K562 (cell line): Measurements from ENCODE around the gene OSBPL10. TPM values are rescaled to one million over a fixed set of nuclear protein-coding genes. Genes with fewer than 3 reads are reported as not detected.

ENCODE experiments used
- ATAC-seq: fragments of 200-7000 bp; cut with Tn5 transposase; 3 replicates; pipeline ENCODE4 v1.9.1; 2020; ENCODE audit warnings: moderate library complexity
- BruUV-seq: library from RNA; stranded (reverse); fragments of 400-500 nt; replicated peaks from 2 replicates; lab custom pipeline; 2021; lab: Mats Ljungman, UMichigan
- CTCF ChIA-PET: fragments of 300-600 bp; formaldehyde crosslinking; extraction: SDS; loops from one replicate; lab custom pipeline; 2021; ENCODE audit warnings: low intra/inter-chr PET ratio; lab: Yijun Ruan, JAX
- POLR2A ChIA-PET: fragments of 300-600, 350-650 bp; sonication (Branson Sonifier 250); formaldehyde crosslinking; extraction: SDS; loops from one replicate; lab custom pipeline; 2021; ENCODE audit warnings: antibody characterized with exemption, inconsistent platforms; lab: Yijun Ruan, JAX
- DNase-seq, 4 experiments: peaks; one replicate each; pipeline versions ENCODE4 v3.0.0 to v3.0.0-alpha.2; 2011 to 2018; ENCODE audit warnings: low spot score in 3 of 4, mixed read lengths in 3 of 4; ENCODE audit errors: extremely low read depth in 1 of 4
- FAIRE-seq: peaks from 2 replicates; lab custom pipeline; 2011; peaks lifted over from hg19 to GRCh38; lab: Jason Lieb, UNC
- H2AFZ ChIP-seq: 2 replicates; pipeline ENCODE4 v1.6.0; 2011; ENCODE audit warnings: low read depth, low read length, control low read depth, inconsistent platforms
- H3K27ac ChIP-seq: fragments of 200-600 bp; 3 replicates; pipeline ENCODE4 v1.8.0; 2011; ENCODE audit warnings: low read depth, mild to moderate bottlenecking, control low read depth, inconsistent platforms, low read length, moderate library complexity, mixed read lengths; ENCODE audit errors: extremely low read depth
- H3K27me3 ChIP-seq, 2 experiments: fragments of 300-600 bp in 1 of 2; 2 replicates in 1 of 2; 3 replicates in 1 of 2; pipeline versions ENCODE4 v1.6.0 to v1.8.0; 2011; ENCODE audit warnings: inconsistent platforms in 2 of 2, low read length in 2 of 2, mild to moderate bottlenecking in 1 of 2, mixed read lengths in 1 of 2, moderate library complexity in 1 of 2; ENCODE audit not compliant: control insufficient read depth in 2 of 2, insufficient read depth in 2 of 2
- H3K36me3 ChIP-seq: fragments of 300-600 bp; 3 replicates; pipeline ENCODE4 v1.8.0; 2011; ENCODE audit warnings: mild to moderate bottlenecking, low read length, inconsistent platforms; ENCODE audit not compliant: control insufficient read depth, insufficient read depth
- H3K4me1 ChIP-seq, 2 experiments: fragments of 200-600 bp in 1 of 2; replicated peaks in 1 of 2; 2 replicates in 1 of 2; 3 replicates in 1 of 2; pipeline versions ENCODE4 v1.5.1 to v1.8.0; 2011; ENCODE audit warnings: inconsistent platforms in 2 of 2, low read length in 2 of 2, mild to moderate bottlenecking in 1 of 2, mixed read lengths in 1 of 2, moderate library complexity in 1 of 2; ENCODE audit not compliant: control insufficient read depth in 2 of 2, insufficient read depth in 2 of 2
- H3K4me2 ChIP-seq: 2 replicates; pipeline ENCODE4 v1.6.1; 2011; ENCODE audit warnings: low read length, control low read depth, inconsistent platforms, mixed read lengths; ENCODE audit not compliant: insufficient read depth
- H3K4me3 ChIP-seq: fragments of 200-600 bp; sonication (generic), shearing (Covaris generic); 2 replicates; pipeline ENCODE4 v1.5.1; 2016; ENCODE audit warnings: control low read depth, inconsistent platforms
- H3K79me2 ChIP-seq: fragments of 200-600 bp; 3 replicates; pipeline ENCODE4 v1.8.0; 2011; ENCODE audit warnings: low read length, inconsistent platforms; ENCODE audit not compliant: control insufficient read depth, insufficient read depth
- H3K9ac ChIP-seq, 2 experiments: 2 replicates each; pipeline versions ENCODE4 v1.6.0 to v1.6.1; 2011; ENCODE audit warnings: low read depth in 2 of 2, low read length in 2 of 2, control low read depth in 1 of 2, inconsistent platforms in 1 of 2, mild to moderate bottlenecking in 1 of 2, mixed read lengths in 1 of 2; ENCODE audit not compliant: insufficient read depth in 1 of 2
- H3K9me1 ChIP-seq: one replicate; pipeline ENCODE4 v1.6.0; 2011; ENCODE audit warnings: inconsistent platforms, mild to moderate bottlenecking, low read length, moderate library complexity; ENCODE audit not compliant: control insufficient read depth, insufficient read depth
- H3K9me3 ChIP-seq: replicated peaks from 2 replicates; pipeline ENCODE4 v1.5.1; 2011; ENCODE audit warnings: low read depth, low read length, inconsistent platforms; ENCODE audit not compliant: control insufficient read depth, insufficient read depth
- H4K20me1 ChIP-seq: replicated peaks from 2 replicates; pipeline ENCODE4 v1.6.1; 2011; ENCODE audit warnings: low read length, inconsistent platforms, mixed read lengths; ENCODE audit not compliant: control insufficient read depth, insufficient read depth
- DNMT1 ChIP-seq: fragments of 450-650 bp; IDR thresholded peaks from 2 replicates; pipeline ENCODE4 v1.6.1; 2016; ENCODE audit warnings: antibody characterized with exemption, mild to moderate bottlenecking
- KAT2B ChIP-seq: IDR thresholded peaks from one replicate; pipeline ENCODE4 v1.6.1; 2012; ENCODE audit warnings: low read depth, mild to moderate bottlenecking, control low read depth, inconsistent platforms, low read length, moderate library complexity
- MEF2D ChIP-seq: conservative IDR thresholded peaks from 2 replicates; pipeline ENCODE4 v1.6.1; 2016; ENCODE audit warnings: low read depth, missing genetic modification characterization, missing compliant biosample characterization
- PHTF2 ChIP-seq: fragments of 250-450 bp; sonication (Bioruptor Pico); IDR thresholded peaks from 2 replicates; pipeline ENCODE4 v1.5.0; 2021; ENCODE audit warnings: mild to moderate bottlenecking
- POLR3A ChIP-seq: IDR thresholded peaks from 2 replicates; pipeline ENCODE4 v1.6.1; 2011; ENCODE audit warnings: borderline replicate concordance, mild to moderate bottlenecking, moderate library complexity; ENCODE audit not compliant: insufficient read length, insufficient read depth; ENCODE audit errors: extremely low read depth
- RFX1 ChIP-seq: fragments of 450-650 bp; IDR thresholded peaks from 2 replicates; pipeline ENCODE4 v1.6.1; 2016; ENCODE audit warnings: mild to moderate bottlenecking, moderate library complexity
- ZNF780A ChIP-seq: fragments of 250-450 bp; sonication (Bioruptor Pico); IDR thresholded peaks from 2 replicates; pipeline ENCODE4 v1.5.0; 2021; ENCODE audit warnings: mild to moderate bottlenecking
- WGBS: fragments of 100-300 bp; shearing (Covaris generic); methylation state at CpG from one replicate; pipeline ENCODE4 v1.1.6; 2016; ENCODE audit warnings: low coverage, mixed read lengths; ENCODE audit not compliant: insufficient coverage; ENCODE audit errors: missing lambda C conversion rate; 5-methylcytosine and 5-hydroxymethylcytosine counted together
- in situ Hi-C: fragments of 300-500 bp; cut with MboI; formaldehyde crosslinking; loops from 4 replicates; pipeline ENCODE4 v1.15.0; 2018; ENCODE audit warnings: inconsistent platforms, mixed read lengths
- intact Hi-C: fragments of 100-400 bp; cut with micrococcal nuclease; formaldehyde crosslinking; loops from 2 replicates; pipeline ENCODE4 v1.14.2; 2022
- polyA plus RNA-seq, 8 experiments: library from polyadenylated mRNA; depleted of rRNA in 4 of 8; stranded (reverse) in 5 of 8; unstranded in 3 of 8; fragments of >200 nt; fragmentation: Nextera tagmentation in 2 of 8; fragmentation: Illumina TruSeq in 1 of 8; extraction: Ambion mirVana in 2 of 8; extraction: Trizol in 1 of 8; gene quantifications; 2 replicates each; pipeline versions ENCODE4 v1.2.1 to v1.2.3, GENCODE V29; 2011 to 2014; ENCODE audit warnings: inconsistent platforms in 1 of 8, missing spikeins in 1 of 8
- total RNA-seq, 7 experiments: library from RNA; depleted of rRNA in 6 of 7; stranded (reverse); fragments of >200 nt in 6 of 7; fragmentation: Illumina TruSeq in 2 of 7; extraction: Trizol in 2 of 7; gene quantifications; 2 replicates each; pipeline versions ENCODE4 v1.2.1 to v1.2.3, GENCODE V29; 2011 to 2021; ENCODE audit warnings: low replicate concordance in 1 of 7

The OSBPL10 gene
- total and polyA plus RNA-seq, 9 of the 15 experiments (the other 6 are each of a cell fraction or from before 2014, with no cell fraction given) = 0.03 to 0.19 (median 0.14) TPM; not detected in 2

DNA sequence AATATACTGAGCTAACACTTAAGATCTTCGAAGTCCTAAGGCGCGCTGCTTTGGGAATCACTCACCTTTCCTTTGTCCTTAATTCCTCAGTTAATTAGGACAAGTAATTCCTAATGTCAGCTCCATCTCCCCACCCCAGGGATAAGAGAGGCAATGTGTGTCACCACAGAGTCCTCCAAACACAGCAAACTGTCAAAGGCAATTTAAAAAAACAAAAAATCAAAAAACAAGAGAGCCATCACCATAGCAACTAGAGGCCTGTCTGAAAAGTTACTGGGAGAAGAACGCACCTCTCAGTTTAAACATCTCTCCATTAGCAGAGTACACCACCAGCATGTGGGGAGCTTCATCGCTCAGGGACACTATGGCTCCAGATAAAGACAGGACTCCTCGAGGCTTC lies 101.7 kb downstream of the OSBPL10 start:
- in situ Hi-C loops = no loop called here
- FAIRE-seq = no peak
- ATAC-seq = no peak
- no peaks in the 10 kb centered on the region for H3K9me1 ChIP-seq
- peak; percentile 32; the same call in 1 of the 2 replicates for TF ChIP-seq RFX1
- no peak for TF ChIP-seq KAT2B
- TF ChIP-seq PHTF2 (CRISPR knock-in tag) = no peak
- POLR2A ChIA-PET = interaction anchor here (0.5 kb wide), 1 partner anchor 689 kb away, joined by 3 read pairs; no protein-coding TSS in a partner anchor
- peaks cover 0 to 12% of the 10 kb centered on the region in 2 experiments; a peak in 4 of 5 replicates for H3K27me3 ChIP-seq
- no peak overlapping the region for H2AFZ ChIP-seq
- no peaks in the 10 kb centered on the region for H3K79me2 ChIP-seq
- no peak for DNase-seq
- H3K9me3 ChIP-seq = no peaks in the 10 kb centered on the region
- no peak overlapping the region for H3K9ac ChIP-seq
- intact Hi-C loops = no loop called here
- H3K36me3 ChIP-seq = no peaks in the 10 kb centered on the region
- H3K4me3 ChIP-seq = no peak overlapping the region
- no peak overlapping the region for H3K27ac ChIP-seq
- BruUV-seq = no TSS peak
- 0% methylated on average over 6 of the region's 6 CpGs for WGBS
- CTCF ChIA-PET = no interaction called here
- no peaks in the 10 kb centered on the region for H4K20me1 ChIP-seq
- no peaks in the 10 kb centered on the region for H3K4me1 ChIP-seq
- no peak overlapping the region for H3K4me2 ChIP-seq

DNA sequence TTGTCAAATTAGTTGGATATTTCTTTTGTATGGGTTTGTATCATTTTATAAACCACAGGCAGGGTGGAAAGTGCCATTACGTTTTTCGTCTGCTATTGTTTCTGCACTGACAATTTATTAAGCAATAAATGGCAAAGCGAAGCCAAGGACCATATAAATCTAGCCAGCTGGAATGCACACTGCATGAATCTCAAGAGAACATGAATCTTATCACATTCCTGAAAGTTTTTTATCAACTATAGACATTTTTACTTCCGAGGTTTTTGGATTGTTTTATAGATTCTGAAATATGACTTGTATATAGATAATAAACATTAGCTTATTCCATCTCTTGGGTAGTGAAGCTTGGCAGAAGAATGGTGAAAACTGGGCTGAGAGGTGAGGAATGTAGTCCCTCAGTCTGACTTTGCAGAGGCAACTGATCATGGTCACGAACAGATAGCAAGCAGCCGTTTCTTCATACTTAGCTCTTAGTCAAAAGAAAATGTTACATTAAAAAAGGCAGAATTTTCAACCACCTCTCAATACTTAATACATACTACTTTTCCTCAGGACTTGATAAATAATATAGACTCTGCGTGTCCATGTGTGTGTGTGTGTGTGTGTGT lies 102.7 kb downstream of the OSBPL10 start:
- BruUV-seq = no TSS peak
- ChIA-PET CTCF (no interaction called here), POLR2A (no interaction called here)
- 2% methylated on average over 7 of the region's 7 CpGs for WGBS
- DNase-seq = no peak
- Histone ChIP-seq H3K36me3 (no peaks in the 10 kb centered on the region), H3K27ac (no peak overlapping the region), H3K4me2 (no peak overlapping the region), H3K4me1 (no peaks in the 10 kb centered on the region), H3K9ac (no peak overlapping the region), H3K79me2 (no peaks in the 10 kb centered on the region), H3K9me3 (no peaks in the 10 kb centered on the region), H3K9me1 (no peaks in the 10 kb centered on the region), H3K27me3 (peaks cover 0 to 12% of the 10 kb centered on the region in 2 experiments; a peak in 4 of 5 replicates), H4K20me1 (no peaks in the 10 kb centered on the region), H3K4me3 (no peak overlapping the region), H2AFZ (no peak overlapping the region)
- no peak for ATAC-seq
- intact Hi-C loops (no loop called here), in situ Hi-C loops (no loop called here)
- TF ChIP-seq ZNF780A (CRISPR knock-in tag) = no peak
- TF ChIP-seq DNMT1 = no peak
- TF ChIP-seq POLR3A = no peak
- no peak for TF ChIP-seq MEF2D (tag)
- FAIRE-seq = no peak
